NCI-H2196 treated with DMSO at 0.1 percent for 48 hours (cell line): ENCODE measurements around the gene GAPDHS.

Source experiments
- DNase-seq: peaks from one replicate; lab custom pipeline; 2025; ENCODE audit not compliant: unreplicated experiment; lab: John Stamatoyannopoulos, UW

The GAPDHS gene

GRCh38 chr19:35534803-35535480 is 1.7 kb downstream of the GAPDHS start:
- no peak for DNase-seq

- DNase-seq = no peak
These were observed 6.1 kb downstream of the GAPDHS start for GRCh38 chr19:35539314-35539713.

- DNase-seq = no peak
These were observed 6.6 kb downstream of the GAPDHS start for GRCh38 chr19:35539850-35540249.

- no peak for DNase-seq
These were observed 7.2 kb downstream of the GAPDHS start for GRCh38 chr19:35540356-35540927.

GRCh38 chr19:35542209-35542608 is 9.0 kb downstream of the GAPDHS start:
- no peak for DNase-seq

- DNase-seq = no peak
These were observed 10.2 kb downstream of the GAPDHS start for GRCh38 chr19:35543280-35544109.

GRCh38 chr19:35544110-35544802 is 11.0 kb downstream of the GAPDHS start:
- no peak for DNase-seq

GRCh38 chr19:35545001-35545854 is 12.0 kb downstream of the GAPDHS start, which contains the start of gene TMEM147:
Gene TMEM147, plus strand, starts transcription at chr19:35545626. Its CDS starts 114 bp downstream, at chr19:35545740.
- peak; percentile 75 for DNase-seq

- peak; percentile 13 for DNase-seq
These were observed 12.7 kb downstream of the GAPDHS start for GRCh38 chr19:35545855-35546381.

GRCh38 chr19:35546532-35546931 is 13.3 kb downstream of the GAPDHS start:
- no peak for DNase-seq

GRCh38 chr19:35549174-35549788 is 16.0 kb downstream of the GAPDHS start:
- peak; percentile 58 for DNase-seq

GRCh38 chr19:35549879-35550523 is 16.7 kb downstream of the GAPDHS start:
- no peak for DNase-seq

GRCh38 chr19:35551091-35551810 is 18.0 kb downstream of the GAPDHS start:
- DNase-seq = no peak

- no peak for DNase-seq
These were observed 19.5 kb downstream of the GAPDHS start for GRCh38 chr19:35552534-35553384.

- no peak for DNase-seq
These were observed 20.2 kb downstream of the GAPDHS start for GRCh38 chr19:35553385-35554000.

- no peak for DNase-seq
These were observed 20.8 kb downstream of the GAPDHS start for GRCh38 chr19:35554076-35554475.

GRCh38 chr19:35555301-35556005 is 22.2 kb downstream of the GAPDHS start:
- no peak for DNase-seq
